Measurements from ENCODE around the gene PMM1. TPM values are rescaled to one million over a fixed set of nuclear protein-coding genes. Genes with fewer than 3 reads are reported as not detected.

Gene PMM1
- total RNA-seq, 2 experiments from 2014 or later: 35.3 to 35.6 TPM

GRCh38 chr22:41540365-41540764, 49.3 kb downstream of the PMM1 start:
- no peak overlapping the region for H3K27ac Mint-ChIP-seq
- no peaks in the 10 kb centered on the region for H3K9me3 Mint-ChIP-seq
- peaks cover 43% of the 10 kb centered on the region for H3K4me1 Mint-ChIP-seq (ENCODE audit: low read depth)
- no peaks in the 10 kb centered on the region for H3K27me3 Mint-ChIP-seq (ENCODE audit: low read depth)
- H3K36me3 Mint-ChIP-seq (ENCODE audit: low read depth): peaks cover 17% of the 10 kb centered on the region
- CTCF ChIA-PET: no interaction called here
- no peak for DNase-seq
- intact Hi-C loops (cut with micrococcal nuclease): loop anchor here (5.0 kb wide), 1 partner anchor 93 kb away; the partner anchor contains the start of gene TOB2
- H3K4me3 Mint-ChIP-seq: no peak overlapping the region

- intact Hi-C loops (cut with micrococcal nuclease): loop anchor here (5.0 kb wide), 1 partner anchor 93 kb away; the partner anchor contains the start of gene TOB2
- peaks cover 41% of the 10 kb centered on the region for H3K4me1 Mint-ChIP-seq (ENCODE audit: low read depth)
These were observed 49.7 kb downstream of the PMM1 start for GRCh38 chr22:41540006-41540315.

GRCh38 chr22:41539146-41540005, 50.3 kb downstream of the PMM1 start:
- no peak for DNase-seq
- no peaks in the 10 kb centered on the region for H3K9me3 Mint-ChIP-seq
- peaks cover 35% of the 10 kb centered on the region for H3K4me1 Mint-ChIP-seq (ENCODE audit: low read depth)
- H3K4me3 Mint-ChIP-seq: no peak overlapping the region
- CTCF ChIA-PET: no interaction called here
- H3K27me3 Mint-ChIP-seq (ENCODE audit: low read depth): no peaks in the 10 kb centered on the region
- peaks cover 20% of the 10 kb centered on the region for H3K36me3 Mint-ChIP-seq (ENCODE audit: low read depth)
- intact Hi-C loops (cut with micrococcal nuclease): loop anchor here (5.0 kb wide), 1 partner anchor 92 kb away; the partner anchor contains the start of gene TOB2
- H3K27ac Mint-ChIP-seq: no peak overlapping the region

More at GRCh38 chr22:41540006-41540315, 49.7 kb downstream of the PMM1 start:
- no peak for DNase-seq
- Mint-ChIP-seq H3K4me3 (no peak overlapping the region), H3K27ac (no peak overlapping the region), H3K36me3 (ENCODE audit: low read depth) (peaks cover 20% of the 10 kb centered on the region), H3K9me3 (no peaks in the 10 kb centered on the region), H3K27me3 (ENCODE audit: low read depth) (no peaks in the 10 kb centered on the region)
- CTCF ChIA-PET: no interaction called here

GRCh38 chr22:41538583-41538982, 51.1 kb downstream of the PMM1 start:
- H3K27ac Mint-ChIP-seq: no peak overlapping the region
- DNase-seq: no peak
- H3K27me3 Mint-ChIP-seq (ENCODE audit: low read depth): no peaks in the 10 kb centered on the region
- H3K9me3 Mint-ChIP-seq: no peaks in the 10 kb centered on the region
- H3K36me3 Mint-ChIP-seq (ENCODE audit: low read depth): peaks cover 17% of the 10 kb centered on the region
- CTCF ChIA-PET: no interaction called here
- H3K4me3 Mint-ChIP-seq: no peak overlapping the region
- peaks cover 33% of the 10 kb centered on the region for H3K4me1 Mint-ChIP-seq (ENCODE audit: low read depth)
- intact Hi-C loops (cut with micrococcal nuclease): no loop called here

DNA sequence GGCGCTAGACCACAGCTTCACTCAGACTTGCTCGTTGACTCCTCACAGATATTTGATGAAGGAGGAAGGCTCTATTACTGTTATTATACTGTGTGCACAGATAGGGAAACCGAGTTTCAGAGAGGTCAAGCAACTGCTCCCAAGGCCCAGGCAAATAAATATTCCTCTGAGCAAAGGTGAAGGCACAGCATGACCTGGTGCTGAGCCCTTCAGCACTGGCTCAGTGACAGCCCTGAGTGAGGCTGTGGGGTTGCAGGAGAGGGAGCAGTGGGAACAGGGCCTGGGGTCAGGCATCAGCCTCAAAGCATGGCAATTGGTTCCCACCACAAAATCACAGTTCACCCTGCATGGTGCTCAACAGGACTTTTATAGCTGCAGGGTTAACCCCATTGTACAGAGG, 52.4 kb downstream of the PMM1 start:
- peaks cover 21% of the 10 kb centered on the region for H3K4me1 Mint-ChIP-seq (ENCODE audit: low read depth)
- CTCF ChIA-PET: no interaction called here
- H3K4me3 Mint-ChIP-seq: no peak overlapping the region
- intact Hi-C loops (cut with micrococcal nuclease): no loop called here
- H3K27ac Mint-ChIP-seq: no peak overlapping the region
- H3K36me3 Mint-ChIP-seq (ENCODE audit: low read depth): peaks cover 15% of the 10 kb centered on the region
- H3K27me3 Mint-ChIP-seq (ENCODE audit: low read depth): no peaks in the 10 kb centered on the region
- H3K9me3 Mint-ChIP-seq: no peaks in the 10 kb centered on the region
- DNase-seq: no peak

DNA sequence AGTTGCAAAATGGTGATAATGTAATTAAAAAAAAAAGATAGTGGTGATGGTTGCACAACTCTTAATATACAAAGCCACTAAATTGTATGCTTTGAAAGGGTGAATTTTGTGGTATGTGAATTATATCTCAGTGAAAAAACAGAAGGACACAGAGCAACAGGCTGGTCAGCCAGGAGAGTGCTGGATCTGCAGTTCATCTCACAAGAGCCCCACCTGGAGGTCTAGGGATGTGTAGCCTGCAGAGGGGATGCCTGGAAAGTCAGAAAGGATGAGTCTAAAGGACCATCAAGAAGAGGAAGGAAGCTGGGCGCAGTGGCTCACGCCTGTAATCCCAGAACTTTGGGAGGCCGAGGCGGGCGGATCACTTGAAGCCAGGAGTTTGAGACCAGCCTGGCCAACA, 54.4 kb downstream of the PMM1 start:
- H3K4me3 Mint-ChIP-seq: no peak overlapping the region
- peaks cover 18% of the 10 kb centered on the region for H3K36me3 Mint-ChIP-seq (ENCODE audit: low read depth)
- DNase-seq: no peak
- peaks cover 6% of the 10 kb centered on the region for H3K4me1 Mint-ChIP-seq (ENCODE audit: low read depth)
- intact Hi-C loops (cut with micrococcal nuclease): no loop called here
- H3K27me3 Mint-ChIP-seq (ENCODE audit: low read depth): no peaks in the 10 kb centered on the region
- no peaks in the 10 kb centered on the region for H3K9me3 Mint-ChIP-seq
- no peak overlapping the region for H3K27ac Mint-ChIP-seq
- CTCF ChIA-PET: interaction anchor here (1.1 kb wide), 1 partner anchor 62 kb away, joined by 9 read pairs; no protein-coding TSS in a partner anchor

DNA sequence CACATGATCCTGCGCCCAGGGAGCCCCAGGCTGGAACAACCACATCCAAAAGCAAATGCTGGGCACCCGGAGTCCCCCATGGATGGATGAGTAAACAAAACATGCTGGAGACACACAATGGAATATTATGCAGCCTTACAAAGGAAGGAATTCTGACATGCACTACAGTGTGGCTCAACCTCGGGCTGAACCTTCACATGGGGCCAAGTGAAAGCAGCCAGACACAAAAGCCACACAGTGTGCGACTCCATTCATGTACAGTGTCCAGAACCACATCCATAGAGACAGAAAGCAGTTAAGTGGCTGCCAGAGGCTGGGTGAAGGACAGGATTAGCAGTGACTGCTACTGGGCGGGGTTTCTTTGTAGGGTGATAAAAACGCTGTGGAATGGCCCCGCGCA, 55.4 kb downstream of the PMM1 start:
- no peak overlapping the region for H3K27ac Mint-ChIP-seq
- DNase-seq: no peak
- CTCF ChIA-PET: interaction anchor here (0.6 to 1.1 kb wide), 2 partner anchors 50 to 63 kb away, joined by 3 to 9 read pairs; no protein-coding TSS in a partner anchor
- H3K27me3 Mint-ChIP-seq (ENCODE audit: low read depth): no peaks in the 10 kb centered on the region
- intact Hi-C loops (cut with micrococcal nuclease): no loop called here
- H3K36me3 Mint-ChIP-seq (ENCODE audit: low read depth): peaks cover 16% of the 10 kb centered on the region
- H3K4me1 Mint-ChIP-seq (ENCODE audit: low read depth): peaks cover 2% of the 10 kb centered on the region
- no peak overlapping the region for H3K4me3 Mint-ChIP-seq
- H3K9me3 Mint-ChIP-seq: no peaks in the 10 kb centered on the region

DNA sequence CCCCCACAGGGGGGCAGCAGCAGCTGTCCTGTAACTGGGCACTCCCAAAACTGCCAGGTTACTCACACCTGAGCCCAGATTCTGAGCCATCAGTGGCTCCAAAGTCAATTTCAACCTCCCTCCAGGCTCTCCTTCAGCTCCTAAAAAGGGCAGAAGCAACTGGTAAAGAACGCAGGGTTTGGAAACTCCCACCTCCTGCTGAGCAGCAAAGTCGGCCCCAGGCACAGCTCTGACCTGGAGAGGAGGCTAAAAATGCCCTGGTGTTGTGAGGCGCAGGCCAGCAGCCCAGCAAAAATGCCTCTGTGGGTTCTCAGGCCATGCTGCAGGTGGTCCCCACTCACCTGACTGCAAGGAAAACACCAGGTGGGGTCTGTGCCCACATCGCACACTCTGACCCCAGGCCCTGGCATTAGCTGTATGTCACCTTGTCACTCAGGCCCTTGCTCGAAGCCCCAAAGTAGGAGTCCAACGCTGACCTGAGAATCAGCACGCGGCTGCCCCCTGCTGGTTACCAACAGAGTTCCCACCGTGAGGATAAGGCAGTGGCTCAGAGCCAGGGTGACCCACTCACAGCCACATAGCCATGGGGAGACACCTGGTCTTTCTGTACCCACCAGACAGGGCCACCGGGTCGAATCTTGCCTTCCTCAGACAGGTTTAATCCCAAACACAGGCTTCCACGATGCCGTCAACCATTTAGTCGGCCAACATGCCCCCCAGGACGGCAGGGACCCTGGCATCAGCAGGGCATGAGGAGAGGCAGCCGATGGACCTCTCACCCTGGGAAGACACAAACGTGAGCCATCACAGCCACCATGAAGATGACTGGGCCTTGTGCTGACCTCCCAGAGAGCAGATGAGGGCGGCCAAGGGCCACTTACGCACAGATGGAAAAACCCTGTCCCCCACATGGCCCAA, 56.5 kb downstream of the PMM1 start:
- H3K4me3 Mint-ChIP-seq: no peak overlapping the region
- intact Hi-C loops (cut with micrococcal nuclease): loop anchor here (1.0 kb wide), 1 partner anchor 130 kb away; no protein-coding TSS in a partner anchor
- CTCF ChIA-PET: interaction anchor here (0.6 to 1.9 kb wide), 9 partner anchors 9 to 131 kb away, joined by 3 to 7 read pairs (median 4); no protein-coding TSS in a partner anchor
- no peak overlapping the region for H3K27ac Mint-ChIP-seq
- no peaks in the 10 kb centered on the region for H3K27me3 Mint-ChIP-seq (ENCODE audit: low read depth)
- peaks cover 22% of the 10 kb centered on the region for H3K36me3 Mint-ChIP-seq (ENCODE audit: low read depth)
- DNase-seq: peak; percentile 78
- H3K9me3 Mint-ChIP-seq: no peaks in the 10 kb centered on the region
- peaks cover 2% of the 10 kb centered on the region for H3K4me1 Mint-ChIP-seq (ENCODE audit: low read depth)

- Mint-ChIP-seq H3K4me3 (no peak overlapping the region), H3K9me3 (no peaks in the 10 kb centered on the region), H3K27ac (no peak overlapping the region), H3K27me3 (ENCODE audit: low read depth) (no peaks in the 10 kb centered on the region), H3K4me1 (ENCODE audit: low read depth) (peaks cover 2% of the 10 kb centered on the region), H3K36me3 (ENCODE audit: low read depth) (peaks cover 22% of the 10 kb centered on the region)
- no peak for DNase-seq
- CTCF ChIA-PET: interaction anchor here (1.0 to 1.9 kb wide), 4 partner anchors 46 to 130 kb away, joined by 3 to 7 read pairs (median 3); no protein-coding TSS in a partner anchor
- intact Hi-C loops (cut with micrococcal nuclease): no loop called here
These were observed 57.7 kb downstream of the PMM1 start for GRCh38 chr22:41531715-41532477.

- intact Hi-C loops (cut with micrococcal nuclease): no loop called here
- CTCF ChIA-PET: interaction anchor here (1.0 kb wide), 1 partner anchor 127 kb away, joined by 3 read pairs; no protein-coding TSS in a partner anchor
- Mint-ChIP-seq H3K4me3 (no peak overlapping the region), H3K36me3 (ENCODE audit: low read depth) (peaks cover 25% of the 10 kb centered on the region), H3K4me1 (ENCODE audit: low read depth) (peaks cover 2% of the 10 kb centered on the region), H3K27ac (no peak overlapping the region), H3K27me3 (ENCODE audit: low read depth) (no peaks in the 10 kb centered on the region), H3K9me3 (no peaks in the 10 kb centered on the region)
- no peak for DNase-seq
These were observed 58.5 kb downstream of the PMM1 start for GRCh38 chr22:41530890-41531714.

- CTCF ChIA-PET: interaction anchor here (7.3 kb wide), 1 partner anchor 125 kb away, joined by 64 read pairs; no protein-coding TSS in a partner anchor
- Mint-ChIP-seq H3K27me3 (ENCODE audit: low read depth) (no peaks in the 10 kb centered on the region), H3K36me3 (ENCODE audit: low read depth) (peaks cover 26% of the 10 kb centered on the region), H3K9me3 (no peaks in the 10 kb centered on the region), H3K27ac (no peak overlapping the region), H3K4me1 (ENCODE audit: low read depth) (peaks cover 14% of the 10 kb centered on the region), H3K4me3 (no peak overlapping the region)
- no peak for DNase-seq
- intact Hi-C loops (cut with micrococcal nuclease): no loop called here
These were observed 60.6 kb downstream of the PMM1 start for GRCh38 chr22:41528938-41529561.
